DMS 273 treated with DMSO at 0.1 percent for 48 hours (cell line): Measurements from ENCODE around the gene SDF4.
"Not testable (repeated sequence)": the region's sequence is repeated elsewhere in the genome, so short reads cannot be mapped to it uniquely, and the experiment has no call there.

Source experiments
- DNase-seq: peaks from one replicate; lab custom pipeline; 2025; lab: John Stamatoyannopoulos, UW

SDF4 gene

GRCh38 chr1:1179346-1179982 is 52.3 kb downstream of the SDF4 start:
- no peak for DNase-seq

- no peak for DNase-seq
Observed at GRCh38 chr1:1178794-1179331, 52.9 kb downstream of the SDF4 start.

- DNase-seq, result no peak
Observed at GRCh38 chr1:1177452-1178206, 54.2 kb downstream of the SDF4 start.

- DNase-seq, result no peak
Observed at GRCh38 chr1:1176931-1177330, 54.9 kb downstream of the SDF4 start.

- DNase-seq, result not testable (repeated sequence)
Observed at GRCh38 chr1:1176063-1176761, 55.6 kb downstream of the SDF4 start.

- no peak for DNase-seq
Observed at GRCh38 chr1:1175221-1176062, 56.4 kb downstream of the SDF4 start.

GRCh38 chr1:1173793-1174415 is 57.9 kb downstream of the SDF4 start, which contains the start of gene TTLL10:
TSS of gene TTLL10 (plus strand) at chr1:1173880. CDS start at chr1:1179216, 5,336 bp downstream.
- no peak for DNase-seq

GRCh38 chr1:1173061-1173792 is 58.6 kb downstream of the SDF4 start:
- no peak for DNase-seq

GRCh38 chr1:1171546-1172340 is 60.1 kb downstream of the SDF4 start:
- DNase-seq, result no peak

- DNase-seq, result no peak
Observed at GRCh38 chr1:1171161-1171545, 60.6 kb downstream of the SDF4 start.

GRCh38 chr1:1170215-1171091 is 61.3 kb downstream of the SDF4 start:
- DNase-seq, result no peak

- no peak for DNase-seq
Observed at GRCh38 chr1:1169429-1170214, 62.2 kb downstream of the SDF4 start.

GRCh38 chr1:1168451-1169411 is 63.1 kb downstream of the SDF4 start:
- DNase-seq, result no peak

GRCh38 chr1:1167841-1168450 is 63.9 kb downstream of the SDF4 start:
- no peak for DNase-seq

GRCh38 chr1:1167398-1167821 is 64.4 kb downstream of the SDF4 start:
- no peak for DNase-seq
